Fibroblast of pulmonary artery (primary cell): ENCODE measurements around the gene ATP5PO.
A peak's percentile ranks its signal among the peaks of the same experiment; 100 is the strongest.

Experiments
- DNase-seq: peaks from one replicate; pipeline ENCODE4 v3.0.0-alpha.2; 2010; ENCODE audit warnings: low read depth
- H3K4me3 ChIP-seq: replicated peaks from 2 replicates; pipeline ENCODE4 v1.5.1; 2011; ENCODE audit warnings: low read depth, mild to moderate bottlenecking, control low read depth, low read length, moderate library complexity
- CTCF ChIP-seq: IDR thresholded peaks from 2 replicates; pipeline ENCODE4 v1.5.1; 2011; ENCODE audit warnings: mild to moderate bottlenecking, control low read depth, low read length, inconsistent platforms; ENCODE audit errors: missing control alignments

Gene ATP5PO

GRCh38 chr21:33914188-33914587, 1.4 kb downstream of the ATP5PO start:
- TF ChIP-seq CTCF, result no peak
- DNase-seq, result no peak
- no peak overlapping the region for H3K4me3 ChIP-seq

- TF ChIP-seq CTCF, result no peak
- H3K4me3 ChIP-seq, result no peak overlapping the region
- no peak for DNase-seq
Measured at GRCh38 chr21:33909756-33910155, 5.8 kb downstream of the ATP5PO start.

GRCh38 chr21:33908760-33909159, 6.8 kb downstream of the ATP5PO start:
- TF ChIP-seq CTCF, result no peak
- no peak for DNase-seq
- no peak overlapping the region for H3K4me3 ChIP-seq

GRCh38 chr21:33904041-33904440, 11.6 kb downstream of the ATP5PO start:
- no peak overlapping the region for H3K4me3 ChIP-seq
- no peak for DNase-seq
- no peak for TF ChIP-seq CTCF

- no peak for DNase-seq
- no peak for TF ChIP-seq CTCF
- H3K4me3 ChIP-seq, result no peak overlapping the region
Measured at GRCh38 chr21:33902349-33902748, 13.3 kb downstream of the ATP5PO start.

GRCh38 chr21:33901412-33902288, 14.0 kb downstream of the ATP5PO start:
- H3K4me3 ChIP-seq, result no peak overlapping the region
- peak; percentile 63 for TF ChIP-seq CTCF
- DNase-seq, result peak; percentile 74

- no peak for TF ChIP-seq CTCF
- H3K4me3 ChIP-seq, result no peak overlapping the region
Measured at GRCh38 chr21:33899199-33899598, 16.4 kb downstream of the ATP5PO start.

More at GRCh38 chr21:33899199-33899598, 16.4 kb downstream of the ATP5PO start:
- peak; percentile 31 for DNase-seq
